WTC11 (cell line): Measurements from ENCODE around the gene VEZT.

Experiments used
- CTCF ChIP-seq: fragments of 200-600 bp; IDR thresholded peaks from 2 replicates; pipeline ENCODE4 v1.8.0; 2022; ENCODE audit warnings: antibody characterized with exemption
- E2F5 ChIP-seq: sonication (generic); formaldehyde crosslinking; IDR thresholded peaks from 2 replicates; pipeline ENCODE4 v1.8.1; 2022; ENCODE audit warnings: mild to moderate bottlenecking, moderate library complexity, missing genetic modification reagents
- ZBTB43 ChIP-seq: sonication (generic); formaldehyde crosslinking; IDR thresholded peaks from 2 replicates; pipeline ENCODE4 v1.8.1; 2023; ENCODE audit warnings: mild to moderate bottlenecking, missing genetic modification reagents

GRCh38 chr12:95181103-95181502, 36.5 kb upstream of the VEZT start:
- no peak for TF ChIP-seq E2F5 (CRISPR knock-in tag)
- no peak for TF ChIP-seq CTCF
- no peak for TF ChIP-seq ZBTB43
